ENCODE measurements around the gene ZG16. TPM values are rescaled to one million over a fixed set of nuclear protein-coding genes. Genes with fewer than 3 reads are reported as not detected.
"Not testable (repeated sequence)": the region's sequence is repeated elsewhere in the genome, so short reads cannot be mapped to it uniquely, and the experiment has no call there.

ZG16 gene
- total RNA-seq, 1 donor from 2014 or later = not detected

DNA sequence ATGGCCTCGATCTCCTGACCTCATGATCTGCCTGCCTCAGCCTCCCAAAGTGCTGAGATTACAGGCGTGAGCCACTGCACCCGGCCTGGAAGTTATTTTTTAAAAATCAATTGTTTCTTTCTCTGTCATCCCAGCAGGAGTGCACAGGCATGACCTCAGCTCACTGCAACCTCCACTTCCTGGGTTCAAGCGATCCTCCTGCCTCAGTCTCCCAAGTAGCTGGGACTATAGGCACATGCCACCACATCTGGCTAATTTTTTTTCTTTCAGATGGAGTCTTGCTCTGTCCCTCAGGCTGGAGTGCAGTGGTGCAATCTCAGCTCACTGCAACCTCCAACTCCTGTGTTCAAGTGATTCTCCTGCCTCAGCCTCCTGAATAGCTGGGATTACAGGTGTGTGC lies 9.1 kb downstream of the ZG16 start:
- DNase-seq = not testable (repeated sequence)

DNA sequence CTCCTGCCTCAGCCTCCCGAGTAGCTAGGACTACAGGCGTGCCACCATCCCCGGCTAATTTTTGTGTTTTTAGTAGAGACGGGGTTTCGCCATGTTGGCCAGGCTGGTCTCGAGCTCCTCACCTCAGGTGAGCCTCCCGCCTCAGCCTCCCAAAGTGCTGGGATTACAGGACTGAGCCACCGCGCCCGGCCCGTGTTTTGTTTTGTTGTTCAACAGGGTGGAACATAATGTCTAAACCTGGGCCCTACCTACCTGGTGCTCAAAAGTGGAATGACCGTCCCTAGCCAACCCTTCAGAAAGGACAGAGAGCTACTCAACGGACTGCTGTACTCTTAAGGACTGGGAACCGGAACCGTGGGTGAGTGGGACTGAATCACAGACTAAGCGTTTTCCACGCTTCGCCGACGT lies 11.7 kb downstream of the ZG16 start:
- no peak for DNase-seq

DNA sequence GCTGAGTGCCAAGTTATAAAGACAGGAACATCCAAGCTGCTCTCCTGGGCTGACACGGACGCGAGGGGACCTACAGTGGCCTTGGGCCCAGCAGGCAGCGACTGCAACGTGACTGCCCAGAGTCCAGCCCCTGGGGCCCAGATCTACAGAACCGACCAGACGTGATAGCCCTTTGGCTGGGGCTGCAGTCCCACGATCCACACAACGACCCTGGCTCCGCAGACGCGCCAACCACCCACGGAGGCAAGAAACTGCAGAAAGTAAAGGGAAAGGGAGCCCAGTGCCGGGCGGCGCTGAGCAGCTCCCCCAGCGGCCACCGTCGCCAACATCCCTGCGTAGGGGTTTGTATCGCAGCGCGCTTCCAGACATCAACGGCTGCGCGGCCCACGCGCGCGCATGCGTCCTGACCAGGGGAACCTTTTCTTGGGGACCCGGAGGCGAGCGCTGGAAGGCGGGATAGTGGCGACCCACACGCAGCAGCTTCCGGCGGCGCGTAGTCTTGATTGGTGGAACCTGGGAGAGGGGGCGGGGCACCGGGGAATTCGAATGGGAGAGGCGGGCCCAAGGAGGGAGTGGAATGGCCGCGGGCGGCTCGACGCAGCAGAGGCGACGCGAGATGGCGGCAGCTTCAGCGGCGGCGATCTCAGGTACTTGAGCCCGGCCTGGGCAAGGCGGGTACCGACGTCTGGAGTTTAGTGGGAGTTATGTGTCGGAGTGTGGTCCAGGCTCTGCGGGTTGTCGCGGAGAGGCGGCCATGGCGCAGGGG lies 12.3 kb downstream of the ZG16 start, which contains the start of gene KIF22:
Gene KIF22 (plus strand): TSS at position 569 of the 766 bp plus-strand sequence. CDS start 9 bp downstream, at position 578.
- DNase-seq = peak; percentile 100

DNA sequence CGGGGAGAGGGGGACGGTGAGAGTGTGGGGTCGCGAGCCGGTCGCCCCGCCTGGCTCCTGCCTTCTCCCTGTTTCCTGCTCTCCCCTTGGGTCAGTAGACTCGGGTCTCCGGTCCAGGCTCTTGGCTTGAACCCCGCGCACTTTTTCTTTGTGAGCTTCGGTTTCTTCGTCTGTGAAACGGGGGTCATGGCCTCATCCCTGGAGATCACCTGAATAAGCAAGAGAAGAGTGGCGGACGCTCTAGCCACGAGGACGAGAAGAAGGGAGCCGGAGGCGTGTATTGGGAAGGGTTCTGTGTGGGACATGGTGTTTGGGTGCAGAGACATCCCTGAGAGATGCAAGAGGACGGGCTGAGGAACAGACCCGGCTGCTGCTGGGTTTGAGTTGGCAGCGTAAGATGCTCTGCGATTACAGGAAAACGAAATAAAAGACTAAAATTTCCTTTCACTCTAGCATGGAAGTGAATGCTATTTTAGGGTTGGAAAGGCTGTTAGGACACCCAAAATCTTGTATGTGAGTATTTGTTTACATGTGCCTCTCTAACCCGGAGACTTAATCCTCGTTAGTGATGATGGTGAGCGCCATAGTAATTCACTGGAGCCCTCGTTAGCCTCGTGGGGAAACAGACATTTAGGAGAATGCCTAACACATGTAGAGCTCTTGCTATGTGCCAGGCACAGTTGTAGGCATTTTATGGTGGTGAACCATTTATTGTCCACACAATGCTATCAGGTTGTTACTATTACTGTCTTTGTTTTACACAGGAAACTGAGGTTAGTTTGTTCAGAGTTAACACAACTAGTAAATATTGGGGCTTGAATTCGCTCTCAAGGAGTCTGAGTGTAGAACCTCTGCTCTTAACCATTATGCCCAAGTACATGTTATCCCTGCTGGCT lies 13.1 kb downstream of the ZG16 start:
- DNase-seq = no peak

DNA sequence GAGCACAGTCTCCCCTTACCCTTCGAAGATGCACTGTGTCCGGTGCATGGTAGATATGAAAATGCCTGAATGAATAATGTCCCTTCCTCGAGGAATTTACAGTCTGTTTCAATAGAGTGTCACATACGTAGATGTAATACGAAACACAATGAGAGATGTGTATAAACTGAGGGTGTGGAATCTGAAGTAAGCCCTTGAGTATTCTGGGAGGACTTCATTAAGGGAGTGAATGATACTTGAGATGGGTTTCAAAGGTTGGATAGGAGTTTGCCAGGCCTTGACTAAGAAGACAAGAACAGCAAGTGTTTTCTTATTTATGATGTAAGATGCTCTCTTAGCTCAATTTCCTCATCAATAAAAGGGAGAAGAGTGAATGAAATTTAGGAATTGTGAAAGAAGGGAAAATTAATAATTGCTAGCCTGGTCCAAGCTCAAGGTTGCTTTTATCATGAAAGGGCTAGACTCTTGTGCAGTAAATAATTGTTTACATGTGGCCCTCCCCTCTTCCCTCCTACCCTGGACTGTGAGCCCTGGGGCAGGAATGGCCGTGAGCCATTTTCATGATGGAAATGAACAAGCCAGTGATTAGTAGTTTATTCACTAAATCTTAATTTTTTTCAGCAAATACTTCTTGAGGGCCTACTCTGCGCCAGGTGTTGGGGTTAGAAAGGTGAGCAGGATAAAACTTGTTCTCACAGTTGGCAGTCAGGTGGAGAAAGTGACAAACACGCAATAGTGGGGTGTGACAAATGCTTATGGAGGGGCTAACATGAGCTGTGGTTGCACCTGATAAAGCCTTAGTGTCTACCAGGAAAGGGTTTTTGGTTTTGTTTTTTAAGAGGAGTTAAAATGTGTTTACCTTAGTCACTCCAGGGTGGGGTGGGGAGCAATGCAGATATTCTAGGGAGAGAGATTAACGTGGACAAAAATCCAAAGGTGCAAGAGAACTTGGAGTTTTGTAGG lies 14.1 kb downstream of the ZG16 start:
- no peak for DNase-seq

- not testable (repeated sequence) for DNase-seq
Observed at GRCh38 chr16:29793153-29793552, 15.1 kb downstream of the ZG16 start.

- DNase-seq = no peak
Observed at GRCh38 chr16:29794231-29794710, 16.2 kb downstream of the ZG16 start.

DNA sequence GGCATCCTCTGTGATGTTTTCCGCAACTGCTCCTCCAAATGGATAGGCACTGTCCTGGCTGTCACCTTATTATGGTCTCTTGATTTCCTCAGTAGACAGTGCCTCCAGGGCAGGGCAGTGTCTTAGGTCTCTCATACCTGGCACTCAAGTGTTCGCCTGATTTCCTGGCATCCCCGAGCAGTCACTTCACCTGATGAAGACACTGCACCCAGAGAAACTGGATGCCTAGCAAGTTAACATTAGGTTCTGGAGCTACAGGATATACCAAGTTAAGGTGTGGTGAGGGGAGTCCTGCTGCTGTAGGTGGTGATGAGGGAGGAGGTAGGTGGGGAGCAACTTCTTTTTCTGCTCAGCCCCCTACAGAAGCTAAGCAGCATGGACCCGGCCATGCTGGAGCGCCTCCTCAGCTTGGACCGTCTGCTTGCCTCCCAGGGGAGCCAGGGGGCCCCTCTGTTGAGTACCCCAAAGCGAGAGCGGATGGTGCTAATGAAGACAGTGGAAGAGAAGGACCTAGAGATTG lies 24.4 kb downstream of the ZG16 start:
- no peak for DNase-seq

DNA sequence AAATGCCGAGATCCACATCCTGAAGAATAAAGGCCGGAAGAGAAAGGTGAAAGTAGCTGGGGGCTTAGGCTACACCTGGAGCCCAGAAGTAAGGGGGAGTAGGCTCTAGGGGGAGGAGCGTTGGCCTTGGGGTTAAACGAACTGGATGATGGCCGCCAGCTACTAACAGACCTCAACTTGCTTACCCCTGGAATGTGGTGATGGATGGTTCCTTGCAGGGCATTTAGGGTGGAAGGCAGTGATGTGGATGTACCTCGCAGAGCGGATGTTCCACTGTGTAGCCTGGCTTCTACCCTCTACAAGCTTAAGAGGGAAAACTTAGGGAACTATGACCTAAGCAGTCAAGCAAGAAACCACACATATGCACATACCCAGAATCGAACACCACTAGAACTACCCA lies 26.0 kb downstream of the ZG16 start:
- no peak for DNase-seq

DNA sequence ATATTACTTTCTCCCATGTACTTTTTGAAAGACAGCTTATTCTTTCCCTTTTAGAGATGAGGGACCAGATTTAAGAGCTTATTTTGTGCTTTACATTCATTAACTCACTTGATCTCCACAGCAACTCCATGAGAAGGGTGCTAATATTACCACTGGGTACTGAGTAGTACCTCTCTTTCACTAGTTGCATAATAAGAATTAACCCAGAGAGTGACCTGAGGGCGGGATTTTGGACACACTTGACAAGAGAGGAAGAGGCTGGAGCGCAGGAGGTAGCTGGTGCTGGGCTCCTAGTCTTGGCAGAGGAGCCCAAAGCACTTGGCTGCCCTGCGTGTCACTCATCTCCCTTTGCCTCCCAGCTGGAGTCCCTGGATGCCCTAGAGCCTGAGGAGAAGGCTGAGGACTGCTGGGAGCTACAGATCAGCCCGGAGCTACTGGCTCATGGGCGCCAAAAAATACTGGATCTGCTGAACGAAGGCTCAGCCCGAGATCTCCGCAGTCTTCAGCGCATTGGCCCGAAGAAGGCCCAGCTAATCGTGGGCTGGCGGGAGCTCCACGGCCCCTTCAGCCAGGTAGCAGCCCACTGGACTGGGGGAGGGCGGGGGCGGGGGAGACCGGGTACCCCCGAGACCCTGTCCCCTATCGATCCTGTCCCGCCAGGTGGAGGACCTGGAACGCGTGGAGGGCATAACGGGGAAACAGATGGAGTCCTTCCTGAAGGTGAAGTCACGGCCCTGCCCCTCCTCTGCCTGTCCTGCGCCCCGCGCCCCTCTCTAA lies 26.6 kb downstream of the ZG16 start:
- peak; percentile 40 for DNase-seq

GRCh38 chr16:29805232-29806098 lies 27.4 kb downstream of the ZG16 start:
- peak; percentile 99 for DNase-seq

DNA sequence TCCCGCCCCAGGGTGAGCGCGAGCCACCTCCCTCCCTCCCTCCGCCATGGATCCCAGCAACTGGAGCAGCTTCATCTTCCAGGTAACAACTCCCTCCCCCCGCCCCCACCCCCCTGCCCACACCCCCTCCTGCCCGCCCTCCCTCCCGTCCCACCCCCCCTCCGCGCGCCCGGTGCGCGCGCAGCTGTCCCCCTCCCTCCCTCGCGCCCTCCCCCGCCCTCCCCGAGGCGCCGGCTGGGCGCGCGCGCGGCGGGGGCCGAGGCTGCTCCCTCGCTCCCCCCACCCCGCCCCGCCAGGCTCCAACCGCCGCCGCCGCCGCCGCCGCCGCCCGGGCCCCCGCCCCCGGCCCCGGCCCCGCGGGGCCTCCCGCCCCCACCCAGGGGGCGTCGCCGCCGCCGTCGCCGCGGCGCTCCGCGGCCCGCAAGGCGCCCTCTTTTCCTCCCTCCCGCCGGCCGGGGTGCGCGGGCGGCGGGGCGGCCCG lies 28.1 kb downstream of the ZG16 start, which contains the start of gene MAZ:
Gene MAZ (plus strand): TSS at position 431 of the 481 bp plus-strand sequence. CDS start 173 bp downstream, outside the sequence.
- no peak for DNase-seq

- peak; percentile 69 for DNase-seq
Observed at GRCh38 chr16:29806641-29807425, 28.8 kb downstream of the ZG16 start.

- DNase-seq = peak; percentile 94
Observed at GRCh38 chr16:29807426-29808218, 29.6 kb downstream of the ZG16 start.

DNA sequence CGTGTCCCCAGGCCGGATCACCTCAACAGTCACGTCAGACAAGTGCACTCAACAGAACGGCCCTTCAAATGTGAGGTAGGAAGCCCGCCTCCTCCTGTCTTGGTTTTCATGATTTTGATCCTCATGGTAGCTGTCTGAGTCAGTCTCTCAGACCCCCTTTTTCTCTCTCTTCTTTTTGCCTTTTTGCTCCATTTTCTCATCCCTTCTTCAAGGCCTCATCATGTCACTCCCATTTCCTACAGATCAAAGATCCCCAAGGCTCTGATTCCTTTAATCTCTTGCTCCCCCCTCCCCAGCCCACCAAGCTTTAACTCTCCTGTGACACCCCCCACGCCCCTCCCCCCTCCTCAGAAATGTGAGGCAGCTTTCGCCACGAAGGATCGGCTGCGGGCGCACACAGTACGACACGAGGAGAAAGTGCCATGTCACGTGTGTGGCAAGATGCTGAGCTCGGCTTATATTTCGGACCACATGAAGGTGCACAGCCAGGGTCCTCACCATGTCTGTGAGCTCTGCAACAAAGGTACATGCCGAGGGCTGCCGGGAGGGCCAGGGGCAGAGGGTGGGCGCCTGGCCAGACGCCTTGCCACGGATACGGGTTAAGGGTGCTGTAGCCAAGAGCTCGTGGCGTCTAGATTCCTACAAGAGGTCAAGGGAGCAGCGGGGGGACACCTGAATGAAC lies 30.3 kb downstream of the ZG16 start:
- DNase-seq = no peak

GRCh38 chr16:29809031-29809747 lies 31.1 kb downstream of the ZG16 start:
- no peak for DNase-seq

Data from tongue (tissue), 2 donors.